ENCODE results near the gene LRPAP1.

DNA sequence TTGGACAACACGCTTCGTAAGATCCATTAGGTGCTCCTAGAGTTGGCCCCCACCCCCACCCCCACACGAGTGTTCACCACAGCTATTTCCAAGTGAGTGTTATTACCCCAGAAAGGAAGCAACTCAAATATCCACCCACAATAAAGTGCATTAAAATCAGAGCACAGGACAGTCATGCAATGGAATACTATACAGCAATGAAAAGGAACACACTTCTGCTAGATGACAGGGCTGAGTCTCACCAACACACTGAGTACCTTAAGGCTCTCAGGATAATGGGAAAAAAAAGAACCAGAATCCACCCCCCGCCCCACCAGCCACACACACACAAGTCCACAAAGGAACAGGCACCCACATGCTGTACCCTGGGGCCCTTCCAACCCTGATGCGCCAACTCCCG is 21.0 kb downstream of the LRPAP1 start:
- TF ChIP-seq POLR2A (IDR thresholded peaks at IDR 0.05) (no peak), EP300 (IDR thresholded peaks at IDR 0.05) (no peak), POLR2AphosphoS5 (IDR thresholded peaks at IDR 0.05) (no peak)
- TF ChIP-seq, protein P1, sequence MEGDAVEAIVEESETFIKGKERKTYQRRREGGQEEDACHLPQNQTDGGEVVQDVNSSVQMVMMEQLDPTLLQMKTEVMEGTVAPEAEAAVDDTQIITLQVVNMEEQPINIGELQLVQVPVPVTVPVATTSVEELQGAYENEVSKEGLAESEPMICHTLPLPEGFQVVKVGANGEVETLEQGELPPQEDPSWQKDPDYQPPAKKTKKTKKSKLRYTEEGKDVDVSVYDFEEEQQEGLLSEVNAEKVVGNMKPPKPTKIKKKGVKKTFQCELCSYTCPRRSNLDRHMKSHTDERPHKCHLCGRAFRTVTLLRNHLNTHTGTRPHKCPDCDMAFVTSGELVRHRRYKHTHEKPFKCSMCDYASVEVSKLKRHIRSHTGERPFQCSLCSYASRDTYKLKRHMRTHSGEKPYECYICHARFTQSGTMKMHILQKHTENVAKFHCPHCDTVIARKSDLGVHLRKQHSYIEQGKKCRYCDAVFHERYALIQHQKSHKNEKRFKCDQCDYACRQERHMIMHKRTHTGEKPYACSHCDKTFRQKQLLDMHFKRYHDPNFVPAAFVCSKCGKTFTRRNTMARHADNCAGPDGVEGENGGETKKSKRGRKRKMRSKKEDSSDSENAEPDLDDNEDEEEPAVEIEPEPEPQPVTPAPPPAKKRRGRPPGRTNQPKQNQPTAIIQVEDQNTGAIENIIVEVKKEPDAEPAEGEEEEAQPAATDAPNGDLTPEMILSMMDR (IDR thresholded peaks at IDR 0.05) = no peak

Data from stomach (tissue), 4 donors.